Omental fat pad (tissue), 4 donors: ENCODE measurements around the gene TMEM190. TPM values are rescaled to one million over a fixed set of nuclear protein-coding genes. Genes with fewer than 3 reads are reported as not detected.

Experiments
- ATAC-seq: fragments of 150-250 bp; one replicate; pipeline ENCODE4 v1.9.1; 2016; ENCODE audit warnings: mild to moderate bottlenecking, moderate library complexity; ENCODE audit not compliant: low FRiP score
- DNase-seq: peaks from one replicate; pipeline ENCODE4 v3.0.0-alpha.2; 2019; ENCODE audit warnings: low spot score
- total RNA-seq, 4 donors: library from RNA; depleted of rRNA; stranded (reverse); fragments of >200 nt; gene quantifications; one replicate each; pipeline ENCODE4 v1.1.0, GENCODE V29; 2016
- TF ChIP-seq, protein P1 (sequence below), 3 donors: fragments of 450-650 bp; IDR thresholded peaks; one replicate each; pipeline ENCODE4 v1.5.1; 2016 to 2017; ENCODE audit warnings: antibody characterized with exemption in 3 of 3, mild to moderate bottlenecking in 3 of 3, moderate library complexity in 2 of 3

The TMEM190 gene
- total RNA-seq, 4 donors from 2014 or later = not detected

DNA sequence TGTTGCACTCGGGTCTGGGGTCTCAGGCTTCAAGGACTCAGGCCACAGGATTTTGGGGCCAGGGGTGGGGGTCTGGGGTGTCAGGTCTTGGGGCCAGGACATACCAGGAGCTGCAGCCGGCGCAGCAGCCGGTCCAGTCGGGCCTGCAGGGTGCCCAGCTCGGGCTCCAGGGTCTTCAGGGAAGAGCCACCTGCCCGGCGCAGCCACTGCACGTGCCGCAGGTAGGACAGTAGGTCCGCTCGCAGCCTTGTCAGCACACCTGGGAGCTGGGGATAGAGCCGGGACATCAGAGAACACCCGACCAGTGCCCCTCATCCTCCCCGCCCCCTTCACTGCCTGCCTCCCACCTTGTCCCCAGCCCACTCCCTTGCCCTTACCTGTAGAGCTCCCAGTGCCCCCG, 8.5 kb upstream of the TMEM190 start:
- TF ChIP-seq, protein P1, sequence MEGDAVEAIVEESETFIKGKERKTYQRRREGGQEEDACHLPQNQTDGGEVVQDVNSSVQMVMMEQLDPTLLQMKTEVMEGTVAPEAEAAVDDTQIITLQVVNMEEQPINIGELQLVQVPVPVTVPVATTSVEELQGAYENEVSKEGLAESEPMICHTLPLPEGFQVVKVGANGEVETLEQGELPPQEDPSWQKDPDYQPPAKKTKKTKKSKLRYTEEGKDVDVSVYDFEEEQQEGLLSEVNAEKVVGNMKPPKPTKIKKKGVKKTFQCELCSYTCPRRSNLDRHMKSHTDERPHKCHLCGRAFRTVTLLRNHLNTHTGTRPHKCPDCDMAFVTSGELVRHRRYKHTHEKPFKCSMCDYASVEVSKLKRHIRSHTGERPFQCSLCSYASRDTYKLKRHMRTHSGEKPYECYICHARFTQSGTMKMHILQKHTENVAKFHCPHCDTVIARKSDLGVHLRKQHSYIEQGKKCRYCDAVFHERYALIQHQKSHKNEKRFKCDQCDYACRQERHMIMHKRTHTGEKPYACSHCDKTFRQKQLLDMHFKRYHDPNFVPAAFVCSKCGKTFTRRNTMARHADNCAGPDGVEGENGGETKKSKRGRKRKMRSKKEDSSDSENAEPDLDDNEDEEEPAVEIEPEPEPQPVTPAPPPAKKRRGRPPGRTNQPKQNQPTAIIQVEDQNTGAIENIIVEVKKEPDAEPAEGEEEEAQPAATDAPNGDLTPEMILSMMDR (IDR thresholded peaks at IDR 0.05) = no peak
- DNase-seq = no peak
- ATAC-seq = no peak

DNA sequence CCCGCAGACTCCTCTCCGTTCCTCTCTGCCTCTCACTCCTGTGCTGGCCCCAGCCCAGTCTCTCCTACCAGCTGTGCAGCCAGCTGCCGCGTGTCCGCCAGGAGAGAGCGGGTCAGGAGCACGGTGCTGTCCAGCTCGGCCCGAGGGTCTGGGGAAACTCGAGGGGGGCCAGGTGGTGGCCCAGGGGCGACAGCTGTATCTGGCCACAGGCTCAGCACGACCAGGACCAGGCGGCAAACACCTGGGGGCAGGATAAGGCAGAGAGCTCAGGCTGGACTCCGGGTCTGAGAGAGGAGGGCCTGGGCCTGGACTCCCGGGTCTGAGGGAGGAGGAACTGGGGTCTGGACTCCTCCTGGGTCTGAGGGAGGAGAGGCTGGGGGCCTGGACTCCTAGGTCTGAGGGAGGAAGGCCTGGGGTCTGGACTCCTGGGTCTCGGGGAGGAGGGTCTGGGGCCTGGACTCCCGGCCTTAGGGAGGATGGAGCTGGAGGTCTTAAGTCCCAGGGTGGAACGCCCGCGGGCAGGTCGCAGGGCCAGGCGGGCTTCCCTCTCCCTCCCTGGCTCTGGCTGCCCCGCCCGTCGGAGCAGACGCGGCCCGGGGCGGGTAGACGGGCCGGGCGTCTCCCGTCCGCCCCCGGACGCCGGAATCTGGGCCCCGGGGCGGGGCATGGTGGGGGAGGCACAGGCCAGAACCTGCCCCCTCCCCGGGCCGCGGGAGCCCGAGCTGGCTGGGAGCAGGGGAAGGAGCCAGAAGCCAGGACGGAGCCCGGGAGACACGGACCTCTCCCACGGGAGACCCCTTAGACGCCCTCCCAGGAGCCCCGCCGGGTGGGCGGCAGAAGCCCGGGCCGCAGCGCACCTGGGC, 7.7 kb upstream of the TMEM190 start:
- no peak for DNase-seq
- TF ChIP-seq, protein P1 (IDR thresholded peaks at IDR 0.05) = no peak
- peak; percentile 74 for ATAC-seq

DNA sequence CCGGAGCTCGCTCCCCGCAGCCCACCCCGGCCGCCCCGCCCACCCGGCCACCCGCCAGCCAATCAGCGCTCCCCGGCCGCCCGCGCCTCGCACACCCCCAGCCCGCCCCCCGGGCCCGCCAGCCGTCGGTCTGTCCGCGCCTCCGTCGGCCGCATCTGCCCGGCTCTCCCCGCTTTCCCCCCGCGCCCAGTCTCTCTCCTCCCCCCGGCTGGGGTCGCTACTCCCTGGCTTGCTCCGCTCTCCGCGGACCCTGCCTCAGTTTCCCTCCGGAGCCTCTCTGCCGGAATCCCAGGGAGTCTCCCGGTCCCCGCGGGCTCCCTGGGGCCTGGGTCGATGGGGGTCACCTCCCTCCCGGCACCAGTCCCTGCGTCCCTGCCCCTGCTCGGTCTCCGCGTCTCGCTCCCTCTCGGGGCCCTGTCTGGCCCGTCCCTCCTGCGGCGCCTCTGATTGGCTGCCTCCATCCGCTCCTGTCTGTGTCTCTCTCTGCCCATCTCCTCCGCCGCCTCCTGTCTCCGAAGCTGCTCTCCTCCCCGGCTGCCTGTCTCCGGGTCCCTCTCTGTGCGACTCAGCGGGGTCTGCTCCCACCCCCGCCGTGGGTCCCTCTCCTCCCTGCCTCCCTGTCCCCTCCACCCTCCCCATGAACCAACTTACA, 6.8 kb upstream of the TMEM190 start:
- TF ChIP-seq, protein P1 (IDR thresholded peaks at IDR 0.05) = no peak
- DNase-seq (no peak), ATAC-seq (peak; percentile 46)

DNA sequence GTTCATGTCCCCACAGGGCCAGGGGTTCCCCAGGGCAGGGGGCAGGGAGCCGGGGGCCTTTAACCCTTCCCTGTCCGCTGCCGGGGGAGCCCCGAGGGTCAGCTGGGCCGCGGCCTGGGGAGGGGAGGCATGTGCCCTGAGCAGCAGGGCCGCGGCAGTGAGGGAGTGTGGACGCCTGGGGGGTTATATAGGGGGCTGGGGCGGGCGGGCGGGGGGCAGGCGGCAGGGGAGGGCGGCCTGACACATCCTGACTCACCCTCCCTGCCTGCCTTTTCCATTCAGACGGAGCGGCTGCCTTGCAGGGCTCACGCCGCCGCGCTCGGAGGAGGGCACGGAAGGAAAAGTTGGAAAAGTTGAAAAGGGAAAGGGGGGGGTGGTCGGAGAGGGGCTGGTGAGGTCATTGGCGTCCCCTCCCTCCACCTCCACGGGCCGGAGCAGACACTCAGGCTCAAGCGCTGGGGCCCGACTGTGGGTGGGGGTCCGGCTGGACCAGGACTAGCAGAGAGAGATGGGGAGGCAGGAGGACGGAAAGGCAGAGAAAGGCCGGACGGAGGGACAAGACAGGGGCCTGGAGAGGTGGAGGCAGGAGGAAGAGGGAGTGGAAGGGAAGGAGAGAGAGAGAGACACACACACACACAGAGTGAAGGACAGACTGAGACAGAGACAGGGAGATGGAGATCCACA, 6.2 kb upstream of the TMEM190 start, which contains the start of gene IL11:
Gene IL11 (minus strand): TSS at position 159 of the 684 bp plus-strand sequence. CDS start 153 bp downstream, at position 6.
- DNase-seq (no peak), ATAC-seq (no peak)
- TF ChIP-seq, protein P1 (IDR thresholded peaks at IDR 0.05) = no peak

DNA sequence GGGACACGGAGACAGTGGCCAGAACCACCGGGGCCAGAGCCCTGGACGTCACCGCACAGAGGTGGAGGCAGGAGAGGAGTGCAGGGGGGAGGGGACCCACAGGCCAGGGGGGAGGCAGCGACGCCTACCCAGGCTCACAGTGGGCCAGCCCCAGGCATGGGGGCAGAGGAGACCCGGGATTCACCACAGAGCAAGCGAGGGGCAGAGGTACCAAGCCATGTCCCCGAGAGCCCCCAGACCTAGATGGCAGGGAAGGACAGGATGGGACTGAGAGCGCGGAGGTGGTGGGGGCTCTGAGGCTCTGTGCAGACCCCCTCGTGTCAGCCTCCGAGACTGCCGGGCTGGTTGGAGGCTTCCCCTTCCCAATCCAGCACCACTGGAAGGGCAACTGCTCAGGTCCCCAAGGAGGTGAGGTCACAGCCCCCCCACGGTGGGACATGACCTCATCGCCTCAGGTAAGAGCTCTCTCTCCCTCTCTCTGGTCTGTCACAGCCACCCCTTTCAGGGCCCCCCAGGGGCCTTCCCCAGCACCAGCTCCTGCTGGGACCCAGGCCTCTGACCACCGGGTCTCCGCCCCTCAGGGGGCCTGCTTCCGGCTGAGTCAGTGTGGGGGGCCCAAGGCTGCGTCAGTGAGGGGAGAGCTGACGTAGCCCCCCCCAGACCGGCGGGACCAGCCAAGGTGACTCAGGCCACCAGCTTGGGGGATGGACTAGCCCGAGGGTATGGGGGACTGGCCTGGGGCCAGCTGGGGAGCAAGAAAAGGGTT, 4.1 kb upstream of the TMEM190 start:
- ATAC-seq (no peak), DNase-seq (no peak)
- TF ChIP-seq, protein P1 (IDR thresholded peaks at IDR 0.05) = no peak

DNA sequence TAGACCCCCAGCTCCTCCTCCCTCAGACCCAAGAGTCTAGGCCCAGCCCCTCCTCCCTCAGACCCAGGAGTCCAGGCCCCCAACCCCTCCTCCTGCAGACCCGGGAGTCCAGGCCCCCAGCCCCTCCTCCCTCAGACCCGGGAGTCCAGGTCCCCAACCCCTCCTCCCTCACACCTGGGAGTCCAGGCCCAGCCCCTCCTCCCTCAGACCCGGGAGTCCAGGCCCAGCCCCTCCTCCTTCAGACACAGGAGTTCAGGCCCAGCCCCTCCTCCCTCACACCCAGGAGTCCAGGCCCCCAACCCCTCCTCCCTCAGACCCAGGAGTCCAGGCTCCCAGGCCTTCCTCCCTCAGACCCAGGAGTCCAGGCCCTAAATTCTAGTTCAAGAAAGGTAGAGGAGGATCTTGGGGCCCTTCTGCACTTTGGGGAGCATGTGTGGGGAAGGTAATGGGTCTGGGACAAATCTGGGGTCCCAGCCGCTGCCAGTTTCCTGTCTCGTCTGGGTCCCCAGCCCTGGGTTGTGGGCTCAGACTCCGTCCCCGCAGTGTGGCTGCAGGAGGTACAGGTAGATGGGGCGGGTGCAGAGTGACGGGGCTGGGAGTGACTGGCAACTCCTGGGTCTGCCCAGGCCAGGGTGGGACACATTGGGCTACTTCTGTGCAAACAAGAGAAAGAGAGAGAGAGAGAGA, 3.2 kb upstream of the TMEM190 start:
- TF ChIP-seq, protein P1 (IDR thresholded peaks at IDR 0.05) = no peak
- ATAC-seq (no peak), DNase-seq (no peak)
